Activated T-helper 1 cell treated with anti-CD3 and anti-CD28 coated beads, Interleukin-2, amount 50 U/mL, for 16 hours (primary cell): ENCODE results near the gene HRH1.
"Not testable (repeated sequence)": the region's sequence is repeated elsewhere in the genome, so short reads cannot be mapped to it uniquely, and the experiment has no call there.

Source experiments
- DNase-seq, 2 donors: peaks; one replicate each; pipeline ENCODE4 v3.0.0-alpha.2; 2020; ENCODE audit warnings: low read depth in 1 of 2, low spot score in 1 of 2

HRH1 gene

DNA sequence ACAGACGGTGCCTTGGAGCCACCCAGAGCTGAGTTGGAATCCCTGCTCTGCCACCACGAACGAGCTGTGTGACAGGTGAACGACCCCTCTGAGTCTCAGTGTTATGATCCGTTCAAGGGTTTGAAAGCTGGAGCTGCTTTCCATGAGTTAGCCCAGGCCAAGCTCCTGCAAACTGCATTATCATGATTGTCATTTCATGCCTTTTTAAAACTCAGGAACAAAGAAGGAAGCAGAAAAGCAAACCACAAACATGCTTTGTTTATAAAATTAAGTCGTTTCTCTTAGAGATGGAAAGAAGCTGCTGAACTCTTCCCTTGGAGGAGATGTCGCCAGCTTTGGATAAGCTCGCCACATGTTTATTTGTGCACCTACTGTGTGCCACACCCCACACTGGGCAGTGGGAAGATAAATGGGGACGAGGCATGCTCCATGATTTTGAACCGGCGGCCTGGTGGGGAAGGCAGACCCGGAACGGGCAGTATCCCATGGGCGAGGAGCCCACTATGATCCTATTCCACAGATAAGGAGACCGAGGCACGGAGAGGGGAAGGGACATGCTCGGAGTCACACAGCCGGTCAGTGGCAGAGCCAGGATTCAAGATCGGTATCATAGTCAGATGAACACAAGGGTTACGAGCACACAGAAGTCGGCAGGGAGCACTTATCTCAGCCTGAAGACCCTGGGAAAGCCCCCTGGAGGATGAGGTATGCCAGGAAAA is 15.9 kb downstream of the HRH1 start:
- DNase-seq: no peak

DNA sequence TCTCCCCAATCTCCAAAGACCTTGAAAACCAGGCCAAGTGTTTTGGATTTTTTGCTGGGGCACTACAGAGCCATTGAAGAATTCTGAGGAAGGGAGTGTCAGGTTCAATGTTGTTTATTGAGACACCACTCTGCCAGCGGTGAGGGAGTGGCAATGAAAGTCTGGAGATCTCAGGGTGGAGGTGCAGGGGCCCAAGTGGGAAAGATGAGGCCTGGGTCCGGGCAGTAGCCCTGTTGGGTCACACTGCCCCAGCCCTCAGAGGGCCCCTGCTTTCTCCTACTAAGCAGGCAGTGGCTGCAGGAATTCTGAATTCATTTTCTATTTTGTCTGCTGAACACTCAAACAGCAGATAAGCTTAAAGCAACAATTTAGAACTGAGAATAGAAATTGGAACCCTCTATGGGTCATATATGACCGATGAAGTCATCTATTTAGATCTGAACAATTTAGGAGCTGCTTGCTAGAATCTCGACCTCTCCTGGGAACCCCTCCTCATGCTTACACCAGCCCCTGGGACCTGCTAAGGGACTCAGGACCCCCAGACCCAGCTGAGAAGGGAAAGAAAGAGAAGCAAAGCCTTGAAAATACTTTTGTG is 17.9 kb downstream of the HRH1 start:
- DNase-seq: no peak

DNA sequence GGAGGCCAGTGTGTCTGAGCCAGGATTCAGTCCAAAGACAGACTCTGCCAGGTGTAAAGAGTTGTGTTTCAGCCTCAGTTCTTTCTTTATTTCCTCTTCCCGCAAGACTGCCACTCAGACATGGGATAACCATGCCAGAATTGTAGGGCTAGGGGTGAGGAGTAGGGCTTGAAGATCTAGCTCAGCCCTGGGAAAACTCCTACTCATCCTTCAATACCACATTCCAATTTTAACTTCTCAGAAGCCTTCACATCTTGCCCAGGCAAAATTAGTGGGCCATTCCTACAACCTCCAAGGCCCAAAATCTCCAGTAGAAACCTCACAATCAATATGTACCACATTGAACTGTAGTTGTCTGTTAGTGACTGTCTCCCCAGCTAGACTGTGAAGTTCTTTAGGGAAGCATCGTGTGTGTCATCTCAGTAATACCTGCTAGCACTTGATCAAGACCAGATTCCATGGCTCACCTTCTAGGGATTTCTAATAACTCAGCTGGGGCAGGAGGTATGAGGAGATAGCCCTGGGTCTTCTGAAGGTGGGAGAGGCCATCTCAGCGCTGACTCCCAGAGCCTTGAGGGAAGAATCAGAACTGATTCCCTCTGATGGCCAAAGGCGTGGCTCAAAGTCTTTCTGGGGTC is 19.7 kb downstream of the HRH1 start:
- DNase-seq: no peak

DNA sequence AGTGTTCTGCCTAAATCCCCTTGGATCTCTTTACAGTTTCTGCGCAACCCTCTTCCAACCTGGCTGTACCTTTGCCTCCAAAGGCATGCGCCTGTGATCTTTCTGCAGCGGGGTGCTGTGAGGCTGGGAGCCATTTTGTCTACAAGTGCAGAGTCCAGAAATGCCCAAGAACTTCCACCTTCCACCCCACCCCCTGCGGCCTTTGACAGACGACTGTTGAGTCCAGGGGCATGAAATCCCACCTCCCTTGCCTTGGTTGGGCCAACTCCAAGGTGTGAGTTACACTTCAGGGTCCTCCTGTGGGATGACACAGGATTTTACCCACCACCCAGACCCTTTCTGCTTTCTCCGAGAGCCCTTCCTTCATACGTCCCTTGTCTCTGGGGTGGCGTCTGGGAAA is 24.1 kb downstream of the HRH1 start:
- DNase-seq: no peak

DNA sequence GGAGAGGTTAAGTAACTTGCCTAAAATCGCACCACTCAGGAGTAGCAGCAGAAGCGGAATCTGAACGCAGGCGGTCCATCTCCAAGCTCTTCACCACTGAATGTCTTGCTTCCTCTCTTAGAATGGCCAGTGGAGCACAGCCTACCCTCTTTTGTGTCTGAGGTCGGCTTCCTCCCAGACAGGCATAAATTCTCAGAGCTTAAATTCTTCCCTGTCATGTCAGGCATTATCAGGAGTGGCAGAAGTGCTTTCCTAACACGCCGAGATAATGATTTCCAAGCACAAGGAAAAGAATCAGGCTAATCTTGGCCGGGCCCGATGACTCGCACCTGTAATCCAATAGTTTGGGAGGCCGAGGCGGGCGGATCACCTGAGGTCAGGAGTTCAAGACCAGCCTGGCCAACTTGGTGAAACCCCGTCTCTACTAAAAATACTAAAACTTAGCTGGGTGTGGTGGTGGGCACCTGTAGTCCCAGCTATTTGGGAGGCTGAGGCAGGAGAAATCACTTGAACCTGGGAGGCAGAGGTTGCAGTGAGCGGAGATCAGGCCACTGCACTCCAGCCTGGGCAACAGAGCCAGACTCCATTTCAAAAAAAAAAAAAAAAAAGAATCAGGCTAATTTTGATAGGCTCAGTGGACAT is 30.2 kb downstream of the HRH1 start:
- not testable (repeated sequence) for DNase-seq

DNA sequence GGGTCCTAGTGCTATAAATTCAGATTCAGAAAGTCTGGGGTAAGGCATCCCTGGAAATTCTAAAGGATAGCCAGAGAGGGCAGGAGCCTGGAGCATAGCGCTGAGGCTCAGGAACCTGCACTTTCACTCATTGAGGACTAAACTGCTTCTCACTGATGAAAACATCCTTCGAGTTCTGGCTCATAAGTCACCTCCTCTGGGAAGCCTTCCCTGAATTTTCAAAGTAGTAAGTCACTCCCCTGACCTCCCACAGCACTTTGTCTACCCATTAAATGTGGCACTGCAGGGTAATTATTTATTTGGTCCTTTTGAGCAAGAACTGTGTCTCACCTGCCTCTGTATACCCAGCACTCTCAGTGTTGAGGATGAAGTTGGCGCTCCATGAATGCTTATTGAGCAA is 30.9 kb downstream of the HRH1 start:
- no peak for DNase-seq

DNA sequence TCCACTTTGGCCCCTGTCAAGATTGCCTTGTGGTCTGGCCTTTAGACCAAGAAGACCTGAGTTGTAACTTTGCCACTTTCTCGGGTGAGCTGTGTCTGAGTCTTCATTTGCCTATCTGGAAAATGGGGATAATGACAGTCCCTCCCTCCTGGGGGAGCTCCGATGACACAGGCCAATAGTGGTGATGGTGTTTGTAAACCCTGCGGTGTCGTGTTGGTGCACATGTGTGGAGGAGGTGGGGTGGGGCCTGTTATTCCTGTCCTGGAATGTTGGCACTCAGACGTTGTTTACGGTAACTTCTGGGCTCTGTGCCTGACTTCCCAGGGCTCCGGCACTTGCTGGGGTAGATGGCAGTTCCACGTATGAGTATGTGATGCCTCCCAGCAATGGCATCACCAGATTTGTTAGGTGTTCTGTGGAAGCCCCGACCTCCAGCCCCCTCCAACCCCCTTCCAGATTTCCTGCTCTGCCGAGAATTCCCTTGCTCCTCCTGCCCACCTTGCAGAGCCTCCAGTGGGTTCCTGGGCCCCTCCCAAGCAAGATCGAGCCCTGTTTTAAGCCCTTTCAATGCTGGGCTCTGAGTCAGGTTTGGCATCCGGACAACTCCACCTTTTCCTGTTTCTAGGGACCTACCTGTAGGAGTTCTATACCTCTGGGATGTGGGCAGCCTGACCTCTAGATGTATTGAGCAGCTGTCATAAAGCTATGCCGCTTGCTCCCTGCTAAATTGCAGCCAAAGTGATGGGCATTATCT is 31.4 kb downstream of the HRH1 start:
- no peak for DNase-seq

DNA sequence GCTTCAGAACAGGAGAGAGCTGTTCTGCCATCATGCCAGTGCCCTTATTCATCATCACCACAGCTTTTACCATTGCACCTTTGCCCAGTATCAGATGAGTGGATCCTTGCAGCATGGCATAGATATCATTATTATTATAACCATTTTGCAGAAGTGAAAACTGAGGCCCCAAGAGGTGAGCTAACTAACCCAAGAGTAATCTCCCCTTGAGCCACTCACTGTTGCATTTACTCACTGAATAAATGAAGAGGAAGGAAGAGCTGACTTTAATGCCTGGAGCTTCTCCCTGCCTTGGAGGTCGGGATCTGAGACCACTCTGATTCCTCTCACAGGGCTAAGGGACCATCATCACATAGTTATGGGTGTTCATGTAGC is 32.0 kb downstream of the HRH1 start:
- no peak for DNase-seq

DNA sequence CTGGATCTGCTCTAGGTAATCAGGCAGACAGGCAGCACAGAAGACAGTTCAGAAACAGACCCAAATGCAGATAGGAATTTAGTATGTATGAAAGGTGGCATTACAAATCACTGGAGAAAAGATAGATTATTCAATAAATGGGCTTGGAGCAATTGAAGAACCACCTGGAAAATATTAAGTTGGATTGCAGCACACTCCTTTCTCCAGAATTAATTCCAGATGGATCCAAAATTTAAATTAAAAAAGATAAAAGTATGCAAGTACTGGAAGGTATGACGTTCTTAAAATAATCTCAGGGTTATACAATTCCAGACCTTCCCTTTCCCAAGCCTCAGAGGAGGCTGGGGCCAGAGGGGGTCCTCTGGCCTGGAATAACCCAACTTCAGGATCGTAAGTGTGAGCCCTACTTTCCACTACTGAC is 32.5 kb downstream of the HRH1 start:
- no peak for DNase-seq

DNA sequence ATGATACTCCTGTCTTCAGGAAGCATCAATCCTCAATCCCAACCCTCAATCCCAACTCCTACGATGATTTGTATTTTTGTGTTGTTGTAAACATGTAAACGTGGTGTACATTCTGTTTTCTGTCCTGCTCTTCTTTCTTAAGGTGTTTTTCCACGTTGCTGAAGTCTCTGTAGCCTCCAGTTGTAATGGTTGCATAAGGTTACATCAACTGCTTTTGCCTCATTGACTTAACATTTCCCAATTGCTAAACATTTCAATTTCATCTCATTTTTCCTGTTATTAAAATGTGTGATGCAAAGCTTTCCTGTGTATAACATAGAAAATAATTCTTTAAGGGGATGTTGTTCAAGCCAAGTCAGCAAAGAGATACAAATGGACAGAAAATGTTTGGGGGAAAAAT is 33.4 kb downstream of the HRH1 start:
- DNase-seq: no peak

DNA sequence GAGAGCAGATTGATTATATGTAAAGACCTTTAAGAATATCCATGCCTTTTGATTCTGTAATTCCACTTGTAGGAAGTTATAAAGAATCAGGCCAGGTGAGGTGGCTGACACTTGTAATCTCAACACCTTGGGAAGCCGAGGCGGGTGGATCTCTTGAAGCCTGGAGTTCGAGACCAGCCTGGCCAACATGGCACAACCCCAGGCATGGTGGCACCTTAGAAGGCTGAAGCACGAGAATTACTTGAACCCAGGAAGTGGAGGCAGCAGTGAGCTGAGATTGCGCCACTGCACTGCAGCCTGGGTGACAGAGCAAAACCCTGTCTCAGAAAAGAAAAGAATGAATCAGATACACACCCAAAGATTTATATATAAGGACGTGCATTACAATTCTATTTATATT is 33.9 kb downstream of the HRH1 start:
- no peak for DNase-seq

DNA sequence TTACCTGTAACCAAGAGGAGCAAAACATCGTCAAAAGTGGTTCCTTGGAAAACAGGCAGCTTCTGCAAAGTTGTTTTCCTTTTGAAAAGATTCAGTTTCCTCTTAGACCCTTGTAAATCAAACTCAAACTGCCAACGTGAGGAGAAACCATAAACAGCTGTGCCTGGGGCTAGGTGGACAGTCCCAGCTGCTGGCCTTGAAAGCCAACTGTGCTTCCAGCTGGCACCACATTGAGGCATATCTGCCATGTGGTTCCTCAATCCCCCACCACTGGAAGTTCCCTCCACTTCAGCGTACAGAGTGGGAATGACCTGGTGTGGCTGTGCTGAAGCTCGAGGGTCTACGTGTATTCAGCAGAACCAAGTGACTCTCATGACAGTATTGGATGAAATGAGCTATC is 40.9 kb downstream of the HRH1 start:
- no peak for DNase-seq

DNA sequence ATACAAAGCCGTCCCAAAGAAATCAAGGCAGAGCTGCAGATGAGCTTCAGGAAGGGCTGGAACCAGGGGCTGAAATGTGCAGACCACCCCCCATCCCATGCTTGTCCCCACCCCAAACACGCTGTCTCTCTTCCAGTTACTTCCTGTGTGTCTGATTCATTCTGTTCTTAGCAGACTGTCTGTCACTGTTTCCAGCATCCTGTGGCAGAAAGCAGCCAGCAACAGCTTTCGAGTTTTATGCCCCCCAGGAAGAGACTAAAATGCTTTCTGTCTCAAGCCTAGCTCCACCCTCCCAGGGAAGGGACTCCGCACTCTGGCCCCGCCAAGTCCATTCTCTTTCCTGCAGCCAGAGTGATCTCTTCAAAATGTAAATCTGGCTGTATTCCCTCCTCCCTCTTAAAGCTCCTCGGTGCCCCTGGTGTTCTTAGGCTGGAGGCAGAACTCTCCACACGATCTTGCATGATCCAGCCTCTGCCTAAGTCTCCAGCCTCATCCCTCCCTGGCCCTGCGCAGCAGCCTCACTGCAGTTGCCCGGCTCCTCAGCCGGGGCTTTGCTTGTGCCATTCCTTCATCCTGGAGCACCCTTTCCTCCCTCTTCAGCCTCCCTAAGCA is 41.5 kb downstream of the HRH1 start:
- DNase-seq: no peak

DNA sequence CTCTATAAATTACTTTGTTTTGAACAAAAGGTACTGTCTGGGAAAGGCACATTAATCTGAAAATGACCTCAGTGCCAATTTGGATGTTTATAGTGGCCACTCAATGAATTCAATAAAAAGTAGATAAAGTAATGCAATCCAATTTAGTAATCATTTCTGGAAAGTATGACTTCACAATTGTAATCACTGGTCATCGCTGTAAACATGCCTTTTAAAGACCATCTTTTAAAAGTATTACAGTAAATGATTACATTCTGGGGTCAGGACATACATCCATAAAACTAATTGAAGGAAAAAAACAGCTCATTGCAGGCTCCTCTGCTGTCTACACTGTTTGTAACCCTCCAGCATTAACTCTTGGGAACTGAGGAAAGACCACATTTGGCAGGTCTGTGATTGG is 43.2 kb downstream of the HRH1 start:
- no peak for DNase-seq

DNA sequence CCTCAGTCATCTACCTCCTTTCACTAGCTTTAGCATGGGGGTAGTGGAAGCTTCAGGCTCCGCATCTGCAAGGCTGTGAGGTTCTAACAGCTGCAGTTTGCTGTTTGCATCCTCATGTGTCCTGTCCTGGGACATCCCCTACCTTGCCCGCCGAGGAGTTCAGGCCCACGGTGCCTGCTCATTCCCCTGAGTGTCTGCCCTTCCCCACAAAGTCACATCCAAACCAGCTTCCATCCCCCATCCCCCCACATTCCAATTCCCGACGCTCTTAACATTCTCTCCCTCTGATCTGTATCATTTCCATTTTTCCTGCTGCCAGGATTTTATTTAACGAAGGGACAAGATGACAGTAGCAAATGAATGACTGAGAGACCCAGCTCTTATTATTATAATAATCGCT is 43.8 kb downstream of the HRH1 start:
- no peak for DNase-seq

DNA sequence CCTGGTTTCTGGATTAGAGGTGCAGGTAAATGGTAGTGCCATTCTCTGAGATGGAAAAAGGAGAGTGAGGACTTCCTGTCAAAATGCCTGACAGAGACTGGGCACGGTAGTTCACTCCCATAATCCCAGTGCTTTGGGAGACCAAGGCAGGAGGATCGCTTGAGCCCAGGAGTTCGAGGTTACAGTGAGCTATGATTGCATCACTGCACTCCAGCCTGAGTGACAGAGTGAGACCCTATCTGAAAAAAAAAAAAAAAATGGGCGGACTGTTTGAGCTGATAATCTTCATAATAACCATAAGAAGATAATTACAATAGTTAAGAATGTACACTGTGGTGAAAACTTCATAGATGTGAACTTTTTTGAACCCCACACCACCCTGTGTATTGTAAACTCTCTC is 44.2 kb downstream of the HRH1 start:
- no peak for DNase-seq

DNA sequence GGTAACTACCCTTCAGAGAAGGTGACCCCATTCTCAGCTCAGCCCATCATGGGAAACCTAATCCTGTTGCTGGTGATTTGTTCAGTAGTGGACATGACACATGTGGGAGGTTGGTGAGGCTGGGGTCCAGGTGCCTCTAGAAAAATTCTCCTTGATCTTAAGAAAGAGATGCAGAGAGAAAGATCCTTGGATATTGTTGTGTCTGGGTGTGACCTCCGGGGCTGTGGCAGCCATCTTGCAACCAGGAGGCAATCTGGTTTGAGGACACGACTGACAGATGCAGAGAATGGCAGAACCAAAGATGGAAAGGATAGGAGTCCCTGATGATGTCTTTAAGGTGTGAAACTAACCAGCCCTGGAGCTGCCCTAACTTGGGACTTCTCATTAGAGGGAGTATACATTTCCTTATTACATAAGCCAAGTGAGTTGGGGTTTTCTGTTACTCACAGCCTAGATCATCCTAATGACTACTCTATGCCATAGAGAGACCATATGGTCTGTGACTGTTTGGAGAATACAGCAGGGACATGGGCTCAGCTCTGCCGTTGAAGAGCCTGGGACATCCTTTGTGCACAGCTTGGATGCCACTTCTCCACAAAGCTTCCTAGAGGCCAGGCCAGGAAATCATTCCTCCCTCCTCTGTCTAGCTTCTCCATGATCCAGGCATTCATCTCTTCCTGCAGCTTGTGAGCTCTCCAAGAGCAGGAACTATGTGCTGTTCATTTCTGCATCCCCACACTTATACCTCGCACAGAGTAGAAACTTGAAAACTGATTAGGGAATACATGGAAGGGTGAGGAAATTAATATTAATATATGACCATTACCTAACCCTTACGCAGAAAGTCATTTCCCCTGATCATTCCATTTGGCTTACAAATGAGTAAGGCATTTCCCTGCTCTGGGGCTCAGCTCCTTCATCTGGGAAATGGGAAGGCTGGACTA is 45.9 kb downstream of the HRH1 start:
- DNase-seq: no peak

DNA sequence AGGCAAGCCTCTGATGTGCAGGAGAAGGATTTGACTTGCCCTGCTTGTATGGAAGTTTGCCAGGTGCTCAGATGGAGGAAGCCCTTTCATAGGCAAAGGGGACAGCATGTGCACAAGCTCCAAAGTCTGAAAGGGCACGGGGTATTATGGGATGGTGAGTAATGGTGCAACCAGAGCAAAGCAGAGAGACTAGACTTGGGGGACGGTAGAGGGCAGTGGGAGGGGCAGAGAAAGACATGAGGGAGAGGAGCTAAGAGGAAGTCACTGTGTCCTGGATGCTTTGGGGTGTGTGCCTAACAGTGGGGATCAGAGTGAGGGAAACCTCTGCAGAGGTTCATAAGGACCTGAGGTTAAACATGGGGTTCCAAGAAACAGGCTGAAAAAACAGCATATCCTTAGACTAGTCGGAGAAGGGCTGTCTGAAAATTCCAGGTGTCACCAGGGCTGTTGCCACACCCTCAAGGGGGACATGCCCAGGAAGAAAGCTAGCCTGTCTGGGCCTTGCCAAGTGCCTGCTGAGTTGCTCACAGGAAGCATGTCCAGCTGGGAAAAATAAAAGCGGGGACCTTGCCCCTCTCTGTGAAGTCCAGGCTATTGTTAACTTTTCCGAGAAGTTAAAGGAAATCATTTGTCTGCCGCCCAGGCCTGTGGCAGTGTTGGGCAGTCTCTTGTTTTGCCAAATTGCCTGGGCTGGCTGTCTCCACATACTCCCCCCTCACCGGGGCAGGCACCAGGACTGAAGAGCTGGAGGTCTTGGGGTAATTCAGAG is 47.1 kb downstream of the HRH1 start:
- DNase-seq: no peak

DNA sequence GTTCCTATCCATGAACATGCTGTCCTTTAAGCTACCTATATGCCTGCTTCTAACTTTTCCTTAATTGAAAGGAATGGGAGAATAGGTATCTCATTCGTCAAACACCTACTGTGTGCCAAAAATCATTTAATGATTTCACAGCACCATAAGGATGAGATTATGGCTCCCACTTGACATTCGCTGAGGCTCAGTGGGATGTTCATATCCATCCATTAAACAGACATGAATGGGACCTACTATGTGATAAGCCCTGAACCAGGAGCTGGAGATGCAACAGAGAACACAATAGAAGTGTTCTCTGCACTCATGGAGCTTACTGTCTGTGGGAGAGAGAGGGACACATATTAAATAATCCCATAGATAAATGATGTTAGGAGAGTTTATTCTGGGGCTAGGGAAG is 49.7 kb downstream of the HRH1 start:
- no peak for DNase-seq
